Tibial artery (tissue), 4 donors: ENCODE results near the gene TNFRSF1A.

Source experiments
- DNase-seq, 2 donors: peaks; one replicate each; pipeline ENCODE4 v3.0.0-alpha.2; 2019
- H3K27ac ChIP-seq, 2 donors: fragments of 200-600 bp; sonication (generic) in 1 of 2; 1 replicate in 1 of 2; 2 replicates in 1 of 2; pipeline ENCODE4 v1.5.1; 2018 to 2019; ENCODE audit warnings: mild to moderate bottlenecking in 1 of 2
- H3K27me3 ChIP-seq, 2 donors: fragments of 200-600 bp; sonication (generic) in 1 of 2; one replicate each; pipeline versions ENCODE4 v1.5.1 to v1.6.0; 2016 to 2019
- H3K36me3 ChIP-seq, 3 donors: fragments of 200-600 bp; sonication (generic) in 2 of 3; one replicate each; pipeline ENCODE4 v1.5.1; 2016 to 2019; ENCODE audit warnings: mild to moderate bottlenecking in 2 of 3
- H3K4me1 ChIP-seq, 4 donors: fragments of 200-600 bp; sonication (generic) in 2 of 4; 1 replicate in 3 of 4; 2 replicates in 1 of 4; pipeline ENCODE4 v1.5.1; 2016 to 2019
- H3K4me3 ChIP-seq, 2 donors: fragments of 200-600 bp; sonication (generic) in 1 of 2; 1 replicate in 1 of 2; 2 replicates in 1 of 2; pipeline ENCODE4 v1.5.1; 2018 to 2019; ENCODE audit warnings: mild to moderate bottlenecking in 2 of 2
- H3K9me3 ChIP-seq, 3 donors: fragments of 200-600 bp; sonication (generic) in 1 of 3; one replicate each; pipeline ENCODE4 v1.5.1; 2016 to 2019
- intact Hi-C: fragments of 100-400 bp; cut with DNase I; formaldehyde crosslinking; loops from one replicate; pipeline ENCODE4 v1.15.0; 2023; ENCODE audit warnings: low total_unique reads
- TF ChIP-seq, protein P1 (sequence below), 2 experiments: fragments of 200-600 bp in 1 of 2; fragments of 450-650 bp in 1 of 2; IDR thresholded peaks; one replicate each; pipeline ENCODE4 v1.5.1; 2017 to 2019; ENCODE audit warnings: antibody characterized with exemption in 2 of 2, mild to moderate bottlenecking in 1 of 2, moderate library complexity in 1 of 2

The TNFRSF1A gene

DNA sequence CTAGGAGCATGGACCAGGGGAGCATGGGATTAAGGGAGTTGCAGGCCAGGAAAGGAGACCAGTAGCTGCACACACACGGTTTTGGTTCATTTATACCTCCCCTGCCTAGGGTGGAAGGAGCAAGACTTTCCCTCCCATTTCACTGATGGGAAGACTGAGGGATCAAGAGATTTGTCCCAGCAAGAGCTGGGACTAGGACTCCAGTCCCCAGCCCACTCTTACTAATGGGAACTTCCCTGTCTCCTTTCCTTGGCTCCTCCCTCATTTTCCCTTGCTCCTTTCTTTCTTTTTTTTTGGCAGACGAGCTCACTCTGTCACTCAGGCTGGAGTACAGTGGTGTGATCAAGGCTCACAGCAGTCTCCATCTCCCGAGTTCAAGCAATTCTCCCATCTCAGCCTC lies 20.5 kb upstream of the TNFRSF1A start:
- H3K27ac ChIP-seq = peak overlapping the region; percentile 30 to 63

DNA sequence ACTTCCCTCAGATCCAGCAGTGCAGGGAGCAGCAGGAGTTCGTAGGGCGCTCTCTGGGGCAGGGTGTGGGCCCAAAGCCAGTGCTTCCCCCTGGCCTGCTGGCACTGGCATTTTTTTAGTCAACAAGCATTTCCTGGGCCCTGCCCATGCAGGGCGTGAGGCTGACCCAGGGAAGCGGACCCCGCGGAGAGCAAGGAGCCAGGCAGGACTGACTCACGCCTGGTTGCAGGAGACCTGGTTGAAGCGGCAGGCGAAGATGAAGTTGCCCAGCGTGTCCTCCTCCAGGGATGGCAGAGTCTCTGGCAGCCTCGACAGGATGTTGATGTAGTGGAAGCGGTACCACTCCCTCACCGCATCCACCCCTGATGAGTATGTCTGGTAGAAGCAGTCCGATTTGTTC lies 20.0 kb upstream of the TNFRSF1A start:
- H3K4me3 ChIP-seq = no peak overlapping the region
- intact Hi-C loops = no loop called here
- peak; percentile 63 to 83 for DNase-seq
- H3K4me1 ChIP-seq = peaks cover 0 to 38% (median 14%) of the 10 kb centered on the region in 4 donors
- H3K27ac ChIP-seq = peak overlapping the region; percentile 30 to 63
- TF ChIP-seq, protein P1, sequence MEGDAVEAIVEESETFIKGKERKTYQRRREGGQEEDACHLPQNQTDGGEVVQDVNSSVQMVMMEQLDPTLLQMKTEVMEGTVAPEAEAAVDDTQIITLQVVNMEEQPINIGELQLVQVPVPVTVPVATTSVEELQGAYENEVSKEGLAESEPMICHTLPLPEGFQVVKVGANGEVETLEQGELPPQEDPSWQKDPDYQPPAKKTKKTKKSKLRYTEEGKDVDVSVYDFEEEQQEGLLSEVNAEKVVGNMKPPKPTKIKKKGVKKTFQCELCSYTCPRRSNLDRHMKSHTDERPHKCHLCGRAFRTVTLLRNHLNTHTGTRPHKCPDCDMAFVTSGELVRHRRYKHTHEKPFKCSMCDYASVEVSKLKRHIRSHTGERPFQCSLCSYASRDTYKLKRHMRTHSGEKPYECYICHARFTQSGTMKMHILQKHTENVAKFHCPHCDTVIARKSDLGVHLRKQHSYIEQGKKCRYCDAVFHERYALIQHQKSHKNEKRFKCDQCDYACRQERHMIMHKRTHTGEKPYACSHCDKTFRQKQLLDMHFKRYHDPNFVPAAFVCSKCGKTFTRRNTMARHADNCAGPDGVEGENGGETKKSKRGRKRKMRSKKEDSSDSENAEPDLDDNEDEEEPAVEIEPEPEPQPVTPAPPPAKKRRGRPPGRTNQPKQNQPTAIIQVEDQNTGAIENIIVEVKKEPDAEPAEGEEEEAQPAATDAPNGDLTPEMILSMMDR (IDR thresholded peaks at IDR 0.05) = no peak
- H3K27me3 ChIP-seq = no peaks in the 10 kb centered on the region
- peaks cover 0 to 15% (median 0%) of the 10 kb centered on the region in 3 donors for H3K36me3 ChIP-seq
- no peaks in the 10 kb centered on the region for H3K9me3 ChIP-seq

More for the DNA sequence above, 20.5 kb upstream of the TNFRSF1A start:
- Histone ChIP-seq H3K36me3 (peaks cover 0 to 15% (median 0%) of the 10 kb centered on the region in 3 donors), H3K4me3 (no peak overlapping the region), H3K9me3 (no peaks in the 10 kb centered on the region), H3K27me3 (no peaks in the 10 kb centered on the region), H3K4me1 (peaks cover 0 to 38% (median 14%) of the 10 kb centered on the region in 4 donors)
- no peak for DNase-seq
- intact Hi-C loops = no loop called here
- TF ChIP-seq, protein P1 (IDR thresholded peaks at IDR 0.05) = no peak

DNA sequence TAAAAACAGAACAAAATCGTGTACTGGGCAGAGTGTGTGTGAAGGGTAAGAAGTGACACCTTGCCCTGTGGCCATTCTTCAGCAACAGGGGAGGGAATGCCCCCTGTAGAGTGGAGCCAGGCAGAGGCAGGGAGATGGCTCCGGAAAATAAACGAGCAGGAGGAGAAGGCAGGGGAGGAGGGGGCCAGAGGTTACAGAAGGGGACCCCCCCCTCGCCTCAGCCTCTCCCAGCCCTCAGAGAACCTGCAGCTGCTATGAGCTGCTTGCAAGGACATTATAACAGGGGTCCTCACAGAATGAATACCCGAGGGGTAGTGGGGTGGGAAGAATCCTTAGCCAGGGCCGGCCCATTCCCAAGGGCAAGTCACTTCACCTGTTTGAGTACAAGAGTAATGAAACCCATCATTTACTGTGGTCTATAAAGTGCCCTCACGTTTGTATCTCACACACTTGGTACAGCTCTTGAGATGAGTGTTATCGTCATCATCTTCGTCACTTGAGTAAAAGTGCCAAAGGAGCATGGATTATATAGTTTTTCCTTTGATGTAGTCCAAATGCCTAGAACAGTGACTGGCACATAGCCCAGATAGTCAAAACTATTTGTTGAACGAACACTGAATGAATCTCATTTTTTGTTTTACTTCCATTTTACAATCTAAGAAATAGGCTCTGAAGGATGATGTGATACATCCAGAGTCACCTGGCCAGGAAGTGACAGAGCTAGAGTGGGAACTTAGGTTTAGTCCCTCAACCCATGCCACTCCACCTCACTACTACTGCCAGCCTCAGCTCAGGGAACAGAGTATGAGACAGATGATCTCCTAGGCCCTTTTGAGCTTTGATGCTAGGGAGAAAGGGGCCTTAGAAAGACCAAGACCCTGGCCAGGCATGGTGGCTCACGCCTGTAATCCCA lies 19.0 kb upstream of the TNFRSF1A start:
- no peaks in the 10 kb centered on the region for H3K9me3 ChIP-seq
- peaks cover 0 to 38% (median 14%) of the 10 kb centered on the region in 4 donors for H3K4me1 ChIP-seq
- H3K36me3 ChIP-seq = peaks cover 0 to 15% (median 0%) of the 10 kb centered on the region in 3 donors
- no peak for DNase-seq
- intact Hi-C loops = no loop called here
- H3K27me3 ChIP-seq = no peaks in the 10 kb centered on the region
- TF ChIP-seq, protein P1 (IDR thresholded peaks at IDR 0.05) = no peak
- no peak overlapping the region for H3K4me3 ChIP-seq
- peak overlapping the region; percentile 30 to 63 for H3K27ac ChIP-seq

DNA sequence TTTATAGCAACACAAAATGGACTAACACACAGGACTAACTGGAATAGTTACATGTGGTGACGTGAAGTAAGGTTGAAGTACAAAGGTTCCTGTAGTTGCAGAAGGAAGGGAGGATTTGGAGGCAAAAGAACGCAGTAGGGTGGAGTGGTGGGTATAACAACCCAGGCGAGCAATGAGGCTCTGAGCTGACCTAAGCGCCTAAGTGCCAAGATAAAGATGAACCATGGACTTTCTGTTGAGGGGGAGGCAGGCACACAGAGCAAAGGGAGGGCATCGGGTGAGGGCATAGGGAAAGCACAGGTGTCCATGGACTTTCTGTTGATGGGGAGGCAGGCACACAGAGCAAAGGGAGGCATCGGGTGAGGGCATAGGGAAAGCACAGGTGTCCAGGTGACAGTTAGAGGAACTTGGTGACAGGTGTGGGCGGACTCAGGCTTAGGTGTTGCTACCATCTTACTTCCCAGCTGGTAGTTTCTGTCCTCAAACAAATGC lies 18.2 kb upstream of the TNFRSF1A start:
- DNase-seq = no peak
- intact Hi-C loops = no loop called here
- TF ChIP-seq, protein P1 (IDR thresholded peaks at IDR 0.05) = no peak
- H3K4me3 ChIP-seq = no peak overlapping the region
- no peaks in the 10 kb centered on the region for H3K9me3 ChIP-seq
- no peak overlapping the region for H3K27ac ChIP-seq
- H3K36me3 ChIP-seq = peaks cover 0 to 15% (median 0%) of the 10 kb centered on the region in 3 donors
- no peaks in the 10 kb centered on the region for H3K27me3 ChIP-seq
- peaks cover 0 to 38% (median 14%) of the 10 kb centered on the region in 4 donors for H3K4me1 ChIP-seq

DNA sequence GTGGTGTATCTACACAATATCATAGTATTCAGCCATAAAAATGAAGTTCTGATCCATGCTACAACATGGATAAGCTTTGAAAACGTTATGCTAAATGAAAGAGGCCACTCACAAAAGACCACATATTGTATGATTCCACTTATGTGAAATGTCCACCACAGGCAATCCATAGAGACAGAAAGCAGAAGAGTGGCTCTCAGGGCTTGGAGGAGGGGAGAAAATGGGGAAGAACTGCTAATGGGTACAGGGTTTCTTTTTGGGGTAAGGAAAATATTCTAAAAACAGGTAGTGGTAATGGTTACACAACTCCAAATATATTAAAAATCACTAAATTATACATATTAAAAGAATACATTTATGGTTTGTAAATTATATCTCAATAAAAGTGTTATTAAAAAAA lies 17.0 kb upstream of the TNFRSF1A start:
- no peak for DNase-seq
- TF ChIP-seq, protein P1 (IDR thresholded peaks at IDR 0.05) = no peak
- Histone ChIP-seq H3K4me3 (no peak overlapping the region), H3K27me3 (no peaks in the 10 kb centered on the region), H3K27ac (no peak overlapping the region), H3K9me3 (no peaks in the 10 kb centered on the region), H3K4me1 (peaks cover 0 to 38% (median 14%) of the 10 kb centered on the region in 4 donors), H3K36me3 (peaks cover 0 to 15% (median 0%) of the 10 kb centered on the region in 3 donors)
- intact Hi-C loops = no loop called here
